ENCODE measurements around the gene CFAP410. TPM values are rescaled to one million over a fixed set of nuclear protein-coding genes. Genes with fewer than 3 reads are reported as not detected.

CFAP410 gene
- total RNA-seq, 1 experiment from 2014 or later: 10.1 TPM

GRCh38 chr21:44298301-44298700, 40.9 kb downstream of the CFAP410 start:
- CTCF ChIA-PET: interaction anchor here (0.5 to 1.7 kb wide), 7 partner anchors 25 to 250 kb away, joined by 3 to 8 read pairs (median 4); no protein-coding TSS in a partner anchor
- no peaks in the 10 kb centered on the region for H3K4me1 Mint-ChIP-seq (ENCODE audit: insufficient read depth, unreplicated experiment)

GRCh38 chr21:44297525-44298290, 41.5 kb downstream of the CFAP410 start:
- ChIA-PET CTCF (interaction anchor here (0.5 to 1.7 kb wide), 10 partner anchors 26 to 371 kb away, joined by 3 to 8 read pairs (median 3); no protein-coding TSS in a partner anchor), POLR2A (interaction anchor here (0.6 to 1.2 kb wide), 4 partner anchors 41 to 518 kb away, joined by 3 read pairs; no protein-coding TSS in a partner anchor)
- intact Hi-C loops (cut with micrococcal nuclease): no loop called here
- H3K4me1 Mint-ChIP-seq (ENCODE audit: insufficient read depth, unreplicated experiment): no peaks in the 10 kb centered on the region
- H3K9me3 Mint-ChIP-seq (ENCODE audit: unreplicated experiment): no peaks in the 10 kb centered on the region
- H3K4me3 Mint-ChIP-seq (ENCODE audit: unreplicated experiment): no peak overlapping the region
- H3K27me3 Mint-ChIP-seq (ENCODE audit: insufficient read depth, unreplicated experiment): no peaks in the 10 kb centered on the region
- no TSS peak for BruUV-seq (replicated peaks)
- H3K36me3 Mint-ChIP-seq (ENCODE audit: insufficient read depth, unreplicated experiment): no peaks in the 10 kb centered on the region
- DNase-seq (ENCODE audit: unreplicated experiment): peak; percentile 83
- H3K27ac Mint-ChIP-seq (ENCODE audit: low read depth, unreplicated experiment): no peak overlapping the region
- TF ChIP-seq, protein P1, sequence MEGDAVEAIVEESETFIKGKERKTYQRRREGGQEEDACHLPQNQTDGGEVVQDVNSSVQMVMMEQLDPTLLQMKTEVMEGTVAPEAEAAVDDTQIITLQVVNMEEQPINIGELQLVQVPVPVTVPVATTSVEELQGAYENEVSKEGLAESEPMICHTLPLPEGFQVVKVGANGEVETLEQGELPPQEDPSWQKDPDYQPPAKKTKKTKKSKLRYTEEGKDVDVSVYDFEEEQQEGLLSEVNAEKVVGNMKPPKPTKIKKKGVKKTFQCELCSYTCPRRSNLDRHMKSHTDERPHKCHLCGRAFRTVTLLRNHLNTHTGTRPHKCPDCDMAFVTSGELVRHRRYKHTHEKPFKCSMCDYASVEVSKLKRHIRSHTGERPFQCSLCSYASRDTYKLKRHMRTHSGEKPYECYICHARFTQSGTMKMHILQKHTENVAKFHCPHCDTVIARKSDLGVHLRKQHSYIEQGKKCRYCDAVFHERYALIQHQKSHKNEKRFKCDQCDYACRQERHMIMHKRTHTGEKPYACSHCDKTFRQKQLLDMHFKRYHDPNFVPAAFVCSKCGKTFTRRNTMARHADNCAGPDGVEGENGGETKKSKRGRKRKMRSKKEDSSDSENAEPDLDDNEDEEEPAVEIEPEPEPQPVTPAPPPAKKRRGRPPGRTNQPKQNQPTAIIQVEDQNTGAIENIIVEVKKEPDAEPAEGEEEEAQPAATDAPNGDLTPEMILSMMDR (IDR thresholded peaks at IDR 0.05; ENCODE audit: unreplicated experiment): peak; percentile 72

More at GRCh38 chr21:44298301-44298700, 40.9 kb downstream of the CFAP410 start:
- BruUV-seq (replicated peaks): no TSS peak
- DNase-seq (ENCODE audit: unreplicated experiment): peak; percentile 13
- H3K27me3 Mint-ChIP-seq (ENCODE audit: insufficient read depth, unreplicated experiment): no peaks in the 10 kb centered on the region
- H3K27ac Mint-ChIP-seq (ENCODE audit: low read depth, unreplicated experiment): peak overlapping the region; percentile 69
- POLR2A ChIA-PET: interaction anchor here (0.6 to 1.6 kb wide), 3 partner anchors 40 to 519 kb away, joined by 3 to 8 read pairs (median 3); no protein-coding TSS in a partner anchor
- no peaks in the 10 kb centered on the region for H3K9me3 Mint-ChIP-seq (ENCODE audit: unreplicated experiment)
- intact Hi-C loops (cut with micrococcal nuclease): no loop called here
- TF ChIP-seq, protein P1 (IDR thresholded peaks at IDR 0.05; ENCODE audit: unreplicated experiment): no peak
- no peaks in the 10 kb centered on the region for H3K36me3 Mint-ChIP-seq (ENCODE audit: insufficient read depth, unreplicated experiment)
- H3K4me3 Mint-ChIP-seq (ENCODE audit: unreplicated experiment): peak overlapping the region; percentile 72

- Mint-ChIP-seq H3K4me1 (ENCODE audit: insufficient read depth, unreplicated experiment) (no peaks in the 10 kb centered on the region), H3K4me3 (ENCODE audit: unreplicated experiment) (no peak overlapping the region), H3K36me3 (ENCODE audit: insufficient read depth, unreplicated experiment) (no peaks in the 10 kb centered on the region), H3K27me3 (ENCODE audit: insufficient read depth, unreplicated experiment) (no peaks in the 10 kb centered on the region), H3K9me3 (ENCODE audit: unreplicated experiment) (no peaks in the 10 kb centered on the region), H3K27ac (ENCODE audit: low read depth, unreplicated experiment) (no peak overlapping the region)
- CTCF ChIA-PET: interaction anchor here (0.6 kb wide), 1 partner anchor 184 kb away, joined by 5 read pairs; no protein-coding TSS in a partner anchor
- TF ChIP-seq, protein P1 (IDR thresholded peaks at IDR 0.05; ENCODE audit: unreplicated experiment): no peak
- BruUV-seq (replicated peaks): no TSS peak
- DNase-seq (ENCODE audit: unreplicated experiment): no peak
- POLR2A ChIA-PET: no interaction called here
- intact Hi-C loops (cut with micrococcal nuclease): no loop called here
Measured at GRCh38 chr21:44296916-44297315, 42.3 kb downstream of the CFAP410 start.

DNA sequence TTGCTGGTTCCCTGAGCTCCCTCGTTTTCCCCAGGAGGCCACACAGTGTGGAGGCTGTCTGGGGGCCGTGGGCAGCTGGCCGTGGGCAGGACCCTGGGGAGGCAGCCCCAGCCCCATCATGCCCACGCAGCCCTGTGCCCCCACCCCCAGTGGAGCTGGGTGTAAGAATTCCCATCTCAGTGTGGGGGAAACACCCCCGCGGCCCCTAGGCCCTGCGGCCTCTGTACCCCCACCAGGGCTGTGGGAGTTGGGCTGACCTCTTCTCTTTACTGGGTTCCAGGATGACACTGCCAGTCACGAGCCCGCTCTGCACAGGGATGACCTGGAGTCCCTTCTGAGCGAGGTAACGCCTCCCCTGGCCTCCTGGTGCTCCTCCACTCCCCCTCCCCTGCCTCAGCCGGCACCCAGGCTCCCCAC, 43.1 kb downstream of the CFAP410 start:
- ChIA-PET POLR2A (no interaction called here), CTCF (interaction anchor here (0.6 kb wide), 1 partner anchor 185 kb away, joined by 5 read pairs; no protein-coding TSS in a partner anchor)
- Mint-ChIP-seq H3K27me3 (ENCODE audit: insufficient read depth, unreplicated experiment) (no peaks in the 10 kb centered on the region), H3K27ac (ENCODE audit: low read depth, unreplicated experiment) (no peak overlapping the region), H3K4me3 (ENCODE audit: unreplicated experiment) (no peak overlapping the region), H3K9me3 (ENCODE audit: unreplicated experiment) (no peaks in the 10 kb centered on the region), H3K36me3 (ENCODE audit: insufficient read depth, unreplicated experiment) (no peaks in the 10 kb centered on the region), H3K4me1 (ENCODE audit: insufficient read depth, unreplicated experiment) (no peaks in the 10 kb centered on the region)
- no peak for DNase-seq (ENCODE audit: unreplicated experiment)
- TF ChIP-seq, protein P1 (IDR thresholded peaks at IDR 0.05; ENCODE audit: unreplicated experiment): no peak
- intact Hi-C loops (cut with micrococcal nuclease): no loop called here
- no TSS peak for BruUV-seq (replicated peaks)

Measured in MCF 10A (cell line).